ENCODE measurements around the gene RAD51AP2. TPM values are rescaled to one million over a fixed set of nuclear protein-coding genes. Genes with fewer than 3 reads are reported as not detected.

Gene RAD51AP2
- total and polyA plus RNA-seq, 2 donors (not counting 3 experiments of a cell fraction or from before 2014, with no cell fraction given): not detected

GRCh38 chr2:17520761-17521160 lies 2.5 kb upstream of the RAD51AP2 start:
- intact Hi-C loops (cut with micrococcal nuclease): no loop called here
- Histone ChIP-seq H3K27me3 (ENCODE audit: control insufficient read depth in 2 of 2, insufficient read depth in 2 of 2, low read length in 2 of 2) (peaks cover 0 to 47% of the 10 kb centered on the region in 2 experiments), H3K4me1 (ENCODE audit: control insufficient read depth, extremely low read depth, insufficient read depth, low read length) (peaks cover 2% of the 10 kb centered on the region), H3K4me3 (replicated peaks in 1 of 3; ENCODE audit: insufficient read depth in 1 of 3, low read depth in 1 of 3, low read length in 3 of 3) (no peak overlapping the region), H3K36me3 (ENCODE audit: control insufficient read depth in 2 of 2, extremely low read depth in 1 of 2, insufficient read depth in 2 of 2, low read length in 2 of 2) (no peaks in the 10 kb centered on the region), H4K20me1 (replicated peaks; ENCODE audit: control insufficient read depth, extremely low read depth, insufficient read depth, low read length) (no peaks in the 10 kb centered on the region), H2AFZ (ENCODE audit: low read depth, low read length) (no peak overlapping the region), H3K79me2 (ENCODE audit: control insufficient read depth, insufficient read depth, low read length) (no peaks in the 10 kb centered on the region), H3K9me1 (replicated peaks; ENCODE audit: control insufficient read depth, extremely low read depth, insufficient read depth, low read length) (no peaks in the 10 kb centered on the region), H3K4me2 (ENCODE audit: insufficient read depth, low read length) (no peak overlapping the region), H3K27ac (ENCODE audit: insufficient read depth, low read depth, low read length) (no peak overlapping the region), H3K9ac (replicated peaks; ENCODE audit: extremely low read depth, insufficient read depth, low read length) (no peak overlapping the region), H3K9me3 (replicated peaks; ENCODE audit: control insufficient read depth, insufficient read depth, low read length) (no peaks in the 10 kb centered on the region)
- CTCF ChIA-PET: no interaction called here
- no peak for DNase-seq (ENCODE audit: low read depth, low spot score)
- FAIRE-seq: no peak
- BruUV-seq (replicated peaks): no TSS peak
- POLR2A ChIA-PET: no interaction called here
- TF ChIP-seq CTCF (IDR thresholded peaks at IDR 0.05; ENCODE audit: extremely low read depth in 1 of 2, insufficient read depth in 1 of 2, low read depth in 1 of 2, low read length in 2 of 2) (no peak), JUN (IDR thresholded peaks at IDR 0.05; ENCODE audit: borderline replicate concordance, insufficient read depth, insufficient read length, low read depth) (no peak), EZH2 (IDR thresholded peaks at IDR 0.05; ENCODE audit: borderline replicate concordance, low read depth, low read length, severe bottlenecking) (no peak), POLR2A (IDR thresholded peaks at IDR 0.05; ENCODE audit: low read depth, low read length) (no peak), FOS (IDR thresholded peaks at IDR 0.05; ENCODE audit: borderline replicate concordance, insufficient read depth, low read length) (no peak), GATA2 (IDR thresholded peaks at IDR 0.05; ENCODE audit: insufficient read depth, insufficient read length, low read depth, low read length) (no peak), POLR2AphosphoS5 (IDR thresholded peaks at IDR 0.05; ENCODE audit: insufficient read depth, low read depth, low read length) (no peak), MYC (IDR thresholded peaks at IDR 0.05; ENCODE audit: low read depth, low read length) (no peak), MAX (IDR thresholded peaks at IDR 0.05; ENCODE audit: insufficient read depth, insufficient read length) (no peak)
- dilution Hi-C loops (cut with MboI; ENCODE audit: extremely low pct_ligation_motif_present, low sequenced_read_pairs): no loop called here
